Measurements from ENCODE around the gene TTC21A.

GRCh38 chr3:39140341-39140971 lies 33.0 kb downstream of the TTC21A start:
- no peak for TF ChIP-seq CTCF (IDR thresholded peaks at IDR 0.05)
- TF ChIP-seq POLR2A (IDR thresholded peaks at IDR 0.05; ENCODE audit: low read depth), result no peak
- TF ChIP-seq EP300 (IDR thresholded peaks at IDR 0.05), result no peak
- no peak for TF ChIP-seq POLR2AphosphoS5 (IDR thresholded peaks at IDR 0.05)
